OCI-LY7 (cell line): ENCODE data around the gene TUBGCP2. TPM values are rescaled to one million over a fixed set of nuclear protein-coding genes. Genes with fewer than 3 reads are reported as not detected.
A peak's percentile ranks its signal among the peaks of the same experiment; 100 is the strongest.

Source experiments
- BruUV-seq: library from RNA; stranded (reverse); fragments of 400-500 nt; replicated peaks from 2 replicates; lab custom pipeline; 2021; lab: Mats Ljungman, UMichigan
- CTCF ChIA-PET: fragments of 300-600 bp; sonication (Branson Sonifier 250); formaldehyde crosslinking; loops from one replicate; lab custom pipeline; 2022; ENCODE audit warnings: antibody characterized with exemption; ENCODE audit not compliant: unreplicated experiment; lab: Charles Lee
- POLR2A ChIA-PET: fragments of 300-600 bp; sonication (Branson Sonifier 250); formaldehyde crosslinking; loops from one replicate; lab custom pipeline; 2022; ENCODE audit warnings: antibody characterized with exemption; lab: Charles Lee
- DNase-seq: peaks from one replicate; pipeline ENCODE4 v3.0.0-alpha.2; 2015; ENCODE audit warnings: low spot score
- H2AFZ ChIP-seq: fragments of 200-600 bp; sonication (generic), shearing (Covaris generic); 2 replicates; pipeline ENCODE4 v1.6.1; 2014; ENCODE audit warnings: mild to moderate bottlenecking, antibody characterized with exemption, low read length, moderate library complexity
- H3K27ac ChIP-seq: fragments of 200-600 bp; sonication (generic); 2 replicates; pipeline ENCODE4 v1.5.1; 2014; ENCODE audit warnings: mixed run types, low read depth, mild to moderate bottlenecking, moderate library complexity, low read length, inconsistent platforms; ENCODE audit not compliant: poor library complexity, severe bottlenecking
- H3K36me3 ChIP-seq: fragments of 200-600 bp; sonication (generic); 2 replicates; pipeline ENCODE4 v1.6.1; 2014; ENCODE audit warnings: mild to moderate bottlenecking, antibody characterized with exemption, low read length, moderate library complexity, mixed read lengths; ENCODE audit not compliant: insufficient read depth
- H3K4me1 ChIP-seq: fragments of 200-600 bp; sonication (generic); 2 replicates; pipeline ENCODE4 v1.5.1; 2014; ENCODE audit warnings: mild to moderate bottlenecking, low read length; ENCODE audit not compliant: insufficient read depth, poor library complexity, severe bottlenecking
- H3K4me2 ChIP-seq: fragments of 200-600 bp; sonication (generic); 2 replicates; pipeline ENCODE4 v1.6.1; 2014; ENCODE audit warnings: mild to moderate bottlenecking, low read length
- H3K4me3 ChIP-seq: fragments of 200-600 bp; sonication (generic); 2 replicates; pipeline ENCODE4 v1.5.1; 2014; ENCODE audit warnings: mild to moderate bottlenecking, low read depth, low read length; ENCODE audit not compliant: poor library complexity, severe bottlenecking
- H3K79me2 ChIP-seq: fragments of 200-600 bp; sonication (generic); 2 replicates; pipeline ENCODE4 v1.6.1; 2016; ENCODE audit warnings: low read depth, mild to moderate bottlenecking, low read length, moderate library complexity, mixed read lengths; ENCODE audit not compliant: insufficient read depth
- H3K9me2 ChIP-seq: fragments of 200-600 bp; sonication (generic); 2 replicates; pipeline ENCODE4 v1.6.1; 2016; ENCODE audit warnings: mild to moderate bottlenecking, low read length, mixed read lengths; ENCODE audit not compliant: insufficient read depth
- H3K9me3 ChIP-seq: fragments of 200-600 bp; sonication (generic); 2 replicates; pipeline ENCODE4 v1.6.1; 2014; ENCODE audit warnings: mild to moderate bottlenecking, mixed run types, low read length, mixed read lengths
- H4K20me1 ChIP-seq: fragments of 200-600 bp; sonication (generic); 2 replicates; pipeline ENCODE4 v1.6.1; 2014; ENCODE audit warnings: mild to moderate bottlenecking, antibody characterized with exemption, low read length, moderate library complexity, mixed read lengths; ENCODE audit not compliant: insufficient read depth
- CTCF ChIP-seq: fragments of 200-600 bp; sonication (generic); conservative IDR thresholded peaks from 2 replicates; pipeline ENCODE4 v1.5.1; 2014; ENCODE audit warnings: mild to moderate bottlenecking, antibody characterized with exemption, low read length, moderate library complexity, mixed read lengths
- EZH2phosphoT487 ChIP-seq: fragments of 200-600 bp; sonication (generic); IDR thresholded peaks from 2 replicates; pipeline ENCODE4 v1.6.1; 2018; ENCODE audit warnings: low read depth, borderline replicate concordance, mild to moderate bottlenecking, mixed run types, antibody characterized with exemption, low read length, moderate library complexity, mixed read lengths
- intact Hi-C: fragments of 100-400 bp; cut with micrococcal nuclease; formaldehyde crosslinking; loops from one replicate; pipeline ENCODE4 v1.10.0; 2022; ENCODE audit not compliant: unreplicated experiment
- total RNA-seq, 2 experiments: library from RNA; depleted of rRNA in 1 of 2; stranded (reverse); fragments of >200 nt in 1 of 2; shearing (Covaris generic) in 1 of 2; gene quantifications; 2 replicates each; pipeline ENCODE4 v1.2.3, GENCODE V29; 2014 to 2022

The TUBGCP2 gene
- total RNA-seq, 2 experiments from 2014 or later = 40.5 to 56.1 TPM

GRCh38 chr10:133312769-133313145 lies 4.1 kb upstream of the TUBGCP2 start:
- H3K27ac ChIP-seq = peak overlapping the region; percentile 87
- intact Hi-C loops = no loop called here
- H3K9me2 ChIP-seq = no peaks in the 10 kb centered on the region
- peaks cover 38% of the 10 kb centered on the region for H3K36me3 ChIP-seq
- H3K79me2 ChIP-seq = peaks cover 7% of the 10 kb centered on the region; the same call in 1 of the 2 replicates
- TF ChIP-seq EZH2phosphoT487 = no peak
- no peak for TF ChIP-seq CTCF
- H2AFZ ChIP-seq = no peak overlapping the region
- POLR2A ChIA-PET = no interaction called here
- H3K9me3 ChIP-seq = no peaks in the 10 kb centered on the region
- no peaks in the 10 kb centered on the region for H4K20me1 ChIP-seq
- H3K4me3 ChIP-seq = no peak overlapping the region
- BruUV-seq = no TSS peak
- DNase-seq = no peak
- no peak overlapping the region for H3K4me2 ChIP-seq
- H3K4me1 ChIP-seq = peaks cover 28% of the 10 kb centered on the region
- CTCF ChIA-PET = no interaction called here

DNA sequence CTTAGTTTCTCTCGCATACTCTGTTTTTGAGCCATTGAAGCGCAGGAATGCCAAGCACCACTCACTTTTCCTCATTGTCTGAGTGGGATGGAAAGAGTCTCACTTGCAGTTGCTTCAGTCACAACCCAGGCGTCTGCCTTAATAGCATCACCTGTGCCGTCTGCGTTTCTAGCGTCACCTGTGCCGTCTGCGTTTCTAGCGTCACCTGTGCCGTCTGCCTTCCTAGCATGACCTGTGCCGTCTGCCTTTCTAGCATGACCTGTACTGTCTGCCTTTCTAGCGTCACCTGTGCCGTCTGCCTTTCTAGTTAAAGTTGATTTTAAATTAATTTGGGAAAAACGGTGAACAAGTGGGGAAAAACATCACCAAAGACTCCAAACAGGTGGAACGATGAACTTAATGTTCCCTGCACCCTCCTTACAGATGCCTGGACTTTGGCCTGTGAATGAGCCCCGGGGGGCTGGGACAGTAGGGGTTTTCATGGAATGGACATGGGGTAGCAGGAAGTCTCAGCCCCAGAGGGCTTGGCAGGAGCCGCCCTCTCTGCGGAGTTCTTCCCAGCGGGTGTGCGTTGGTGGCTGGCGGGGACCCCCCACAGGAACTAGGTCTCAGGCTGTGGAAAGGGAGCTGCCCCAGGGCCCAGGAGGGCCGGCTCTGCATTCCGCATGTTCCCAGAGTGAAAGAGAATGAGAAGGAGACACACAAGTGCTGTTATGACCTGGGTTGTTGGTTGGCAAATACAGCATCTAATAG lies 3.5 kb upstream of the TUBGCP2 start:
- no peaks in the 10 kb centered on the region for H3K9me2 ChIP-seq
- no peaks in the 10 kb centered on the region for H3K9me3 ChIP-seq
- intact Hi-C loops = no loop called here
- peaks cover 38% of the 10 kb centered on the region for H3K36me3 ChIP-seq
- H3K27ac ChIP-seq = no peak overlapping the region
- ChIA-PET POLR2A (no interaction called here), CTCF (no interaction called here)
- no peak for TF ChIP-seq CTCF
- TF ChIP-seq EZH2phosphoT487 = no peak
- BruUV-seq = no TSS peak
- DNase-seq = no peak
- peaks cover 13% of the 10 kb centered on the region for H3K79me2 ChIP-seq
- H3K4me2 ChIP-seq = no peak overlapping the region
- peaks cover 32% of the 10 kb centered on the region for H3K4me1 ChIP-seq
- no peak overlapping the region for H3K4me3 ChIP-seq
- no peak overlapping the region for H2AFZ ChIP-seq
- no peaks in the 10 kb centered on the region for H4K20me1 ChIP-seq

DNA sequence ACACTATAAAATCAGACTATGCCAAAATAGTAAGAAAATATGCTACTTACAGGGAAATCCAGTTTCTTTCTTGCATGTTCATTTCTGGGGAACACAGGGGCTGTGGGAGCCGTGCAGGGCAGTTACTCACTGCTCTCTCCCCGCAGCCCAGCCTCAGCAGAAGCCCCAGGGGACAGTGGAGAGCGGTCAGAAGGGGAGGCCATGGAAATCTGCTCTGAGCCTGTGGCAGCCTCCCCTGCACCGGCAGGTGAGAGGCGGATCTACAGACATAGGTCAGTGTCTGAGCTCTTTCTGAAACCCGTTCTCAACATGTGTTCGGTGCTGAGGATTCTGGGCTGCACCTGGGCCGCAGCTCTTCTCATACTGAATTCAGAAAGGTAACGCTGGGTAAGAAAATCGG lies 2.9 kb upstream of the TUBGCP2 start:
- POLR2A ChIA-PET = no interaction called here
- peaks cover 18% of the 10 kb centered on the region for H3K79me2 ChIP-seq
- intact Hi-C loops = no loop called here
- CTCF ChIA-PET = no interaction called here
- H2AFZ ChIP-seq = no peak overlapping the region
- no peak overlapping the region for H3K27ac ChIP-seq
- peaks cover 33% of the 10 kb centered on the region for H3K4me1 ChIP-seq
- H3K36me3 ChIP-seq = peaks cover 38% of the 10 kb centered on the region
- no peak overlapping the region for H3K4me3 ChIP-seq
- no peak overlapping the region for H3K4me2 ChIP-seq
- H4K20me1 ChIP-seq = no peaks in the 10 kb centered on the region
- H3K9me2 ChIP-seq = no peaks in the 10 kb centered on the region
- DNase-seq = no peak
- no TSS peak for BruUV-seq
- TF ChIP-seq EZH2phosphoT487 = no peak
- TF ChIP-seq CTCF = no peak
- no peaks in the 10 kb centered on the region for H3K9me3 ChIP-seq
